ENCODE results near the gene LEP.

Gene LEP

DNA sequence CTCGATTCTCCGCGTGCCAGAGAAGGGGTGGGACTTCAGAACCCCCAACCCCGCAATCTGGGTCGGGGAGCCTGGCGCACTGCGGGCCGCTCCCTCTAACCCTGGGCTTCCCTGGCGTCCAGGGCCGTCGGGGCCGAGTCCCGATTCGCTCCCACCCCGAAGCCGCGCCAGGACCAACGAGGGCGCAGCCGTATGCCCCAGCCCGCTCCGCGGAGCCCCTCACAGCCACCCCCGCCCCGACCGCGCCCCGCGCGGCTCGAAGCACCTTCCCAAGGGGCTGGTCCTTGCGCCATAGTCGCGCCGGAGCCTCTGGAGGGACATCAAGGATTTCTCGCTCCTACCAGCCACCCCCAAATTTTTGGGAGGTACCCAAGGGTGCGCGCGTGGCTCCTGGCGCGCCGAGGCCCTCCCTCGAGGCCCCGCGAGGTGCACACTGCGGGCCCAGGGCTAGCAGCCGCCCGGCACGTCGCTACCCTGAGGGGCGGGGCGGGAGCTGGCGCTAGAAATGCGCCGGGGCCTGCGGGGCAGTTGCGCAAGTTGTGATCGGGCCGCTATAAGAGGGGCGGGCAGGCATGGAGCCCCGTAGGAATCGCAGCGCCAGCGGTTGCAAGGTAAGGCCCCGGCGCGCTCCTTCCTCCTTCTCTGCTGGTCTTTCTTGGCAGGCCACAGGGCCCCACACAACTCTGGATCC lies at the start of gene LEP:
Gene LEP (plus strand): TSS at position 583 of the 691 bp plus-strand sequence. CDS start 10,741 bp downstream, outside the sequence.
- no peak for DNase-seq (ENCODE audit: low read depth)
- no peak within 1 kb of the TSS for H3K4me3 ChIP-seq (replicated peaks; ENCODE audit: low read depth, low read length)
- TF ChIP-seq, protein P1, sequence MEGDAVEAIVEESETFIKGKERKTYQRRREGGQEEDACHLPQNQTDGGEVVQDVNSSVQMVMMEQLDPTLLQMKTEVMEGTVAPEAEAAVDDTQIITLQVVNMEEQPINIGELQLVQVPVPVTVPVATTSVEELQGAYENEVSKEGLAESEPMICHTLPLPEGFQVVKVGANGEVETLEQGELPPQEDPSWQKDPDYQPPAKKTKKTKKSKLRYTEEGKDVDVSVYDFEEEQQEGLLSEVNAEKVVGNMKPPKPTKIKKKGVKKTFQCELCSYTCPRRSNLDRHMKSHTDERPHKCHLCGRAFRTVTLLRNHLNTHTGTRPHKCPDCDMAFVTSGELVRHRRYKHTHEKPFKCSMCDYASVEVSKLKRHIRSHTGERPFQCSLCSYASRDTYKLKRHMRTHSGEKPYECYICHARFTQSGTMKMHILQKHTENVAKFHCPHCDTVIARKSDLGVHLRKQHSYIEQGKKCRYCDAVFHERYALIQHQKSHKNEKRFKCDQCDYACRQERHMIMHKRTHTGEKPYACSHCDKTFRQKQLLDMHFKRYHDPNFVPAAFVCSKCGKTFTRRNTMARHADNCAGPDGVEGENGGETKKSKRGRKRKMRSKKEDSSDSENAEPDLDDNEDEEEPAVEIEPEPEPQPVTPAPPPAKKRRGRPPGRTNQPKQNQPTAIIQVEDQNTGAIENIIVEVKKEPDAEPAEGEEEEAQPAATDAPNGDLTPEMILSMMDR (IDR thresholded peaks at IDR 0.05; ENCODE audit: low read length, missing control alignments): no peak

- no peak overlapping the region for H3K4me3 ChIP-seq (replicated peaks; ENCODE audit: low read depth, low read length)
- TF ChIP-seq, protein P1 (IDR thresholded peaks at IDR 0.05; ENCODE audit: low read length, missing control alignments): no peak
- no peak for DNase-seq (ENCODE audit: low read depth)
Observed at GRCh38 chr7:128192497-128193142, 48.5 kb upstream of the LEP start.

DNA sequence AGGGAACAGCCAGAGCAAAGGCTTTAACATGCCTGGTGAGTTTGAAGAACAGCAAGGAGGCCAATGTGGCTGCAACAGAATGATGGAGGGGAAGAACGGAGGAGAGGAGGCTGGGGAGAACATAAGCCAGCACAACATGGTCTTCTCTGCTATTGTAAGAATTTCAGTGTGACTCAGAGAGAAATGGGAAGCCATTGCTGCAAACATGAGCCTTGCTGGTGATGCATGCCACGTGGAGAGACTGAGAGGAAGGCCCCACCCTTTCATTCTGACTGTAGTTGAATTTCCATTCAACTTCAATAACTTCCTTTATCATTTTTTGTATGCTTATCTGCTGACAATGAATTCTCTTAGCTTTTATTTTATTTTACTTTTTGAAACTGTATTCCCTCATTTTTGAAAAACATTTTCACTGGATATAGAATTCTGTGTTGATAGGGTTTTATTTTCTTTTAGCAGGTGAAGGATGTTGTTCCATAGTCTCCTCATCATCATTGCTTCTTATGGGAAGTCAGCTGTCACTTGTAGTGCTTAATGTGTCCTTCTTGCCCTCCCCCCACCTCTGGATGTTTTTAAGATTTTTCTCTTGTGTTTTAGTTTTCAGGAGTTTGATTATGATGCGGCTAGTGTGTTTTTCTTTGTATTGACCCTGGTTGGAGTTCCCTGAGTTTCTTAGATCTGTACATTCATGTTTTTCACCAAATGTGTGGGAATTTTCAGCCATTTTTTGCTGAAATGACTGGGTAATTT lies 46.4 kb upstream of the LEP start:
- H3K4me3 ChIP-seq (replicated peaks; ENCODE audit: low read depth, low read length): no peak overlapping the region
- TF ChIP-seq, protein P1 (IDR thresholded peaks at IDR 0.05; ENCODE audit: low read length, missing control alignments): no peak
- no peak for DNase-seq (ENCODE audit: low read depth)

DNA sequence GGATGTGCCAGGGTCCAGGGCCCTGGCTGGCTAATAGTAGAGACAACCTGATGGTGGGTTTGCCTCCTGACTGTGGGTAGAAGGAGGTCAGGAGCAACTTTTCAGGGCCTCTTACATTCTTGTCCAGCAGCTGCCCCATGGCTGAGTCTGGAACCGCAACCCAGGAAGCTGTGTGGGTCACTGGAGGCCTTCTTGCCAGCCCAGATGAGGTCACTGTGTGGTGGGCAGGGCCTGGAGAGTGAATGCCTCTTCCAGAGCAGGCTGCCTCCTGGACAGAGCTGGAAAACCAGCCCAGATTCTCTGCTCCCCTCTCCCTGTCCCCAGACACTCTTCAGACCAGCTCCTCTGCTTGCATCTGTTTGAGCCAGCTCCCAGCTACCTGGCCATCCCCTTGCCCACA lies 43.5 kb upstream of the LEP start:
- DNase-seq (ENCODE audit: low read depth): no peak
- H3K4me3 ChIP-seq (replicated peaks; ENCODE audit: low read depth, low read length): no peak overlapping the region
- TF ChIP-seq, protein P1 (IDR thresholded peaks at IDR 0.05; ENCODE audit: low read length, missing control alignments): no peak

GRCh38 chr7:128197989-128198580 lies 43.0 kb upstream of the LEP start:
- no peak for DNase-seq (ENCODE audit: low read depth)
- TF ChIP-seq, protein P1 (IDR thresholded peaks at IDR 0.05; ENCODE audit: low read length, missing control alignments): no peak
- H3K4me3 ChIP-seq (replicated peaks; ENCODE audit: low read depth, low read length): no peak overlapping the region

GRCh38 chr7:128200376-128200775 lies 40.7 kb upstream of the LEP start:
- no peak for DNase-seq (ENCODE audit: low read depth)
- H3K4me3 ChIP-seq (replicated peaks; ENCODE audit: low read depth, low read length): no peak overlapping the region
- TF ChIP-seq, protein P1 (IDR thresholded peaks at IDR 0.05; ENCODE audit: low read length, missing control alignments): no peak
